ENCODE data around the gene DNAJC17. TPM values are rescaled to one million over a fixed set of nuclear protein-coding genes. Genes with fewer than 3 reads are reported as not detected.

DNAJC17 gene
- total and polyA plus RNA-seq, 4 donors: 36.5 to 76.5 (median 44.1) TPM

DNA sequence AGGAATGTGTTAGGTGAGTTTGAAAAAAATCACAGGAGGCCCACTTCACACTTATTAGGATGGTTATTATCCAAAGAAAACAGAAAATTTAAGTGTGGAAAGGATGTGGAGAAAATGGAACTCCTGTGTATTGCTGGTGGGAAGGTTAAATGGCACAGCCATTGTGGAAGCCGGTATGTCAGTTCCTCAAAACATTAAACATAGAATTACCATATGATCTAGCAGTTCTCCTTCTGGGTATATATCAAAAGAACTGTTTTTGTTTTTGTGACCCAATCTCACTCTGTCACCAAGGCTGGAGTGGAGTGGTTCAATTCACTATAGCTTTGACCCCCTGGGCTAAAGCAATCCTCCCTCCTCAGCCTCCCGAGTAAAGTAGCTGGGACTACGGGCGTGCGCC, 10.8 kb downstream of the DNAJC17 start:
- Histone ChIP-seq H3K36me3 (ENCODE audit: control insufficient read depth in 4 of 4, insufficient read depth in 4 of 4, low read length in 4 of 4) (peaks cover 0 to 6% (median 1%) of the 10 kb centered on the region in 4 donors), H3K9me3 (ENCODE audit: control insufficient read depth in 4 of 4, insufficient read depth in 3 of 4, low read length in 3 of 4) (no peaks in the 10 kb centered on the region), H3K4me1 (ENCODE audit: control insufficient read depth in 5 of 5, insufficient read depth in 5 of 5, low read length in 5 of 5) (peaks cover 0 to 8% (median 0%) of the 10 kb centered on the region in 5 donors), H3K9ac (ENCODE audit: insufficient read depth in 1 of 2, low read length in 2 of 2) (no peak overlapping the region), H3K27ac (ENCODE audit: low read depth in 1 of 2, low read length in 1 of 2) (no peak overlapping the region), H3K27me3 (ENCODE audit: control insufficient read depth in 3 of 3, insufficient read depth in 3 of 3, low read length in 2 of 3) (no peaks in the 10 kb centered on the region), H3K4me3 (no peak overlapping the region)
- 83 to 92% methylated on average over 5 of the region's 5 CpGs for WGBS, 2 donors
- DNase-seq (no peak), ATAC-seq (ENCODE audit: insufficient read depth, low FRiP score) (no peak)
- TF ChIP-seq, protein P1, sequence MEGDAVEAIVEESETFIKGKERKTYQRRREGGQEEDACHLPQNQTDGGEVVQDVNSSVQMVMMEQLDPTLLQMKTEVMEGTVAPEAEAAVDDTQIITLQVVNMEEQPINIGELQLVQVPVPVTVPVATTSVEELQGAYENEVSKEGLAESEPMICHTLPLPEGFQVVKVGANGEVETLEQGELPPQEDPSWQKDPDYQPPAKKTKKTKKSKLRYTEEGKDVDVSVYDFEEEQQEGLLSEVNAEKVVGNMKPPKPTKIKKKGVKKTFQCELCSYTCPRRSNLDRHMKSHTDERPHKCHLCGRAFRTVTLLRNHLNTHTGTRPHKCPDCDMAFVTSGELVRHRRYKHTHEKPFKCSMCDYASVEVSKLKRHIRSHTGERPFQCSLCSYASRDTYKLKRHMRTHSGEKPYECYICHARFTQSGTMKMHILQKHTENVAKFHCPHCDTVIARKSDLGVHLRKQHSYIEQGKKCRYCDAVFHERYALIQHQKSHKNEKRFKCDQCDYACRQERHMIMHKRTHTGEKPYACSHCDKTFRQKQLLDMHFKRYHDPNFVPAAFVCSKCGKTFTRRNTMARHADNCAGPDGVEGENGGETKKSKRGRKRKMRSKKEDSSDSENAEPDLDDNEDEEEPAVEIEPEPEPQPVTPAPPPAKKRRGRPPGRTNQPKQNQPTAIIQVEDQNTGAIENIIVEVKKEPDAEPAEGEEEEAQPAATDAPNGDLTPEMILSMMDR (IDR thresholded peaks at IDR 0.05; ENCODE audit: control extremely low read depth, extremely low read depth): no peak

DNA sequence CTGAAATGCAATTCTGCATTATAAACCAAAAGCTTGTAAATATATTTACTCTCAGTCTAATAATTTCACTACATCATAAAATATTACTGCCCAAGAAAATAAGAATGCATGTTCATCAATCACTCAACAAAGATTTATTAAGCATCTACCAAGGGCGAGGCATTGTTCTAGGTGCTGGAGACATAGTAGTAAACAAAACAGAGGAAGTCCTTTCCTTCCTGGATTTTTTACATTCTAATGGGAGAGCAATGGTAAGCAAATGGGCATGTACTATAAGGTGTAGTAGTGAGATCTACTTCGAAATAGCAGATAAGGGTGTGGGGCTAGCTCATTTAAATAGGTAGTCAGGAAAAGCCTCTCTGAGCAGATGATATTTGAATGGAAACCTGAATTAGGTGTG, 11.2 kb downstream of the DNAJC17 start:
- ATAC-seq (ENCODE audit: insufficient read depth, low FRiP score) (no peak), DNase-seq (no peak)
- H3K36me3 ChIP-seq (ENCODE audit: control insufficient read depth in 4 of 4, insufficient read depth in 4 of 4, low read length in 4 of 4): peaks cover 0 to 6% (median 1%) of the 10 kb centered on the region in 4 donors
- no peaks in the 10 kb centered on the region for H3K27me3 ChIP-seq (ENCODE audit: control insufficient read depth in 3 of 3, insufficient read depth in 3 of 3, low read length in 2 of 3)
- TF ChIP-seq, protein P1 (IDR thresholded peaks at IDR 0.05; ENCODE audit: control extremely low read depth, extremely low read depth): no peak
- H3K9me3 ChIP-seq (ENCODE audit: control insufficient read depth in 4 of 4, insufficient read depth in 3 of 4, low read length in 3 of 4): no peaks in the 10 kb centered on the region
- H3K27ac ChIP-seq (ENCODE audit: low read depth in 1 of 2, low read length in 1 of 2): no peak overlapping the region
- H3K4me3 ChIP-seq: no peak overlapping the region
- no peak overlapping the region for H3K9ac ChIP-seq (ENCODE audit: insufficient read depth in 1 of 2, low read length in 2 of 2)
- 55 to 66% methylated on average over 2 of the region's 2 CpGs for WGBS, 2 donors
- peaks cover 0 to 8% (median 0%) of the 10 kb centered on the region in 5 donors for H3K4me1 ChIP-seq (ENCODE audit: control insufficient read depth in 5 of 5, insufficient read depth in 5 of 5, low read length in 5 of 5)

DNA sequence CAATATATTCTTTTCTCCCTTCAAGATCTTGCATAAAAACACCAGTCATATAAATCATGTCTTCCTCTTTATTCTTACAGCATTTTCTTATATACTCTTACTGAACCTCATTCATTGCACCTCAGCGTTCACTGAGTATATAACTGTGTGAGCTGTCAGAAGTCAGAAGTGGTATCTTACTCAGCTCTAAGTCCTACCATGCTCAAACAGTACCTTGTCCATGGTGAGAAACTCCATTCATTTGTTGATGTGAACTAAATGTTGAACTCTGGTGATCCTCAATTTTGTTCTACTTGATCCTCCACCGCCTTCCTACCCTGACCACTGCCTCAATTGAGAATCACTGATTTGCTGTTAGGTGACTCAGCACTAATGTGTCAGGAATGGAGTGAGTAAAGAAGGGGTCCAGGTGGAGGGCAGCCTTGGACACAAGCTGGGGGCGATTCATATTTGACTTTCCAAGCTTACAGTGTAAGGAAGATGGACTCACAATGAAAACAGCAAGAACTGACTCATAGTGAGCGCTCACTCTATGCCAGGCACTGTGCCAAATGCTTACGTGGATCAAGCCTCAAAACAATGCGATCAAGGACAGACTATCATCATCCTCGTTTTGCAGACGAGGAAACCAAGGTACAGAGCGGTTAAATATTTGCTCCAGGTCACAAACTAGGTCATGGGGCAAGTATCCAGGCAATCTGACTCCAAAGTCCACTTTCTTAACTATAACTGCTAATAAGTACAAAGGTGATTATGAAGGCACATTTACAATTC, 13.9 kb downstream of the DNAJC17 start:
- Histone ChIP-seq H3K9ac (ENCODE audit: insufficient read depth in 1 of 2, low read length in 2 of 2) (no peak overlapping the region), H3K9me3 (ENCODE audit: control insufficient read depth in 4 of 4, insufficient read depth in 3 of 4, low read length in 3 of 4) (no peaks in the 10 kb centered on the region), H3K4me1 (ENCODE audit: control insufficient read depth in 5 of 5, insufficient read depth in 5 of 5, low read length in 5 of 5) (peaks cover 3 to 14% (median 7%) of the 10 kb centered on the region in 5 donors), H3K27ac (ENCODE audit: low read depth in 1 of 2, low read length in 1 of 2) (no peak overlapping the region), H3K36me3 (ENCODE audit: control insufficient read depth in 4 of 4, insufficient read depth in 4 of 4, low read length in 4 of 4) (peaks cover 0 to 8% (median under 1%) of the 10 kb centered on the region in 4 donors), H3K27me3 (ENCODE audit: control insufficient read depth in 3 of 3, insufficient read depth in 3 of 3, low read length in 2 of 3) (no peaks in the 10 kb centered on the region), H3K4me3 (no peak overlapping the region)
- ATAC-seq (ENCODE audit: insufficient read depth, low FRiP score) (no peak), DNase-seq (peak in 1 of 3 donors; percentile 18)
- WGBS, 2 donors: 72 to 83% methylated on average over 9 of the region's 9 CpGs
- TF ChIP-seq, protein P1 (IDR thresholded peaks at IDR 0.05; ENCODE audit: control extremely low read depth, extremely low read depth): no peak
